Esophagus squamous epithelium (tissue), 5 donors: Measurements from ENCODE around the gene POU6F2. TPM values are rescaled to one million over a fixed set of nuclear protein-coding genes. Genes with fewer than 3 reads are reported as not detected.

Experiments
- DNase-seq: peaks from one replicate; lab custom pipeline; 2025; lab: John Stamatoyannopoulos, UW
- H3K27ac ChIP-seq, 4 donors: fragments of 200-600 bp; sonication (generic); one replicate each; pipeline ENCODE4 v1.5.1; 2016 to 2019; ENCODE audit warnings: mild to moderate bottlenecking in 1 of 4
- H3K27me3 ChIP-seq, 4 donors: fragments of 200-600 bp; sonication (generic); 1 replicate in 3 of 4; 2 replicates in 1 of 4; pipeline versions ENCODE4 v1.5.1 to v1.6.0; 2017 to 2021; ENCODE audit warnings: antibody characterized with exemption in 1 of 4
- H3K36me3 ChIP-seq, 3 donors: fragments of 200-600 bp; sonication (generic); one replicate each; pipeline ENCODE4 v1.5.1; 2016 to 2019
- H3K4me1 ChIP-seq, 3 donors: fragments of 200-600 bp; sonication (generic); one replicate each; pipeline ENCODE4 v1.5.1; 2017 to 2019
- H3K4me3 ChIP-seq, 4 donors: fragments of 200-600 bp; sonication (generic); 1 replicate in 3 of 4; 2 replicates in 1 of 4; pipeline ENCODE4 v1.5.1; 2016 to 2019; ENCODE audit warnings: mild to moderate bottlenecking in 2 of 4, moderate library complexity in 1 of 4
- H3K9me3 ChIP-seq, 3 donors: fragments of 200-600 bp; sonication (generic); one replicate each; pipeline ENCODE4 v1.5.1; 2016 to 2019
- CTCF ChIP-seq, 6 experiments: fragments of 450-650 bp in 4 of 6; fragments of 200-600 bp in 2 of 6; sonication (generic) in 2 of 6; IDR thresholded peaks; one replicate each; pipeline ENCODE4 v1.5.1; 2016 to 2019; ENCODE audit warnings: antibody characterized with exemption in 6 of 6, mild to moderate bottlenecking in 4 of 6, moderate library complexity in 4 of 6
- POLR2A ChIP-seq, 4 donors: fragments of 450-650 bp; IDR thresholded peaks; one replicate each; pipeline ENCODE4 v1.6.1; 2017; ENCODE audit warnings: antibody characterized with exemption in 4 of 4, mild to moderate bottlenecking in 4 of 4, moderate library complexity in 3 of 4
- WGBS, 2 donors: methylation state at CpG; one replicate each; pipeline ENCODE4 v1.1.5; 2018; 5-methylcytosine and 5-hydroxymethylcytosine counted together
- intact Hi-C: fragments of 100-400 bp; cut with DNase I; formaldehyde crosslinking; loops from one replicate; pipeline ENCODE4 v1.15.0; 2022
- total RNA-seq, 4 donors: library from RNA; depleted of rRNA; stranded (reverse); fragments of >200 nt; gene quantifications; one replicate each; pipeline ENCODE4 v1.1.0, GENCODE V29; 2016
- donor health status: DM: yes; HTN: yes; CAD: no.

Gene POU6F2
- total RNA-seq, 4 donors from 2014 or later = 0.76 to 1.6 TPM; not detected in 2

GRCh38 chr7:39356172-39356925, 378.6 kb downstream of the POU6F2 start:
- intact Hi-C loops = no loop called here
- 71 to 79% methylated on average over 7 of the region's 7 CpGs for WGBS, 2 donors
- Histone ChIP-seq H3K4me1 (peaks cover 0 to 22% (median 3%) of the 10 kb centered on the region in 3 donors), H3K9me3 (no peaks in the 10 kb centered on the region), H3K4me3 (no peak overlapping the region), H3K27me3 (peaks cover 0 to 10% (median 0%) of the 10 kb centered on the region in 4 donors), H3K36me3 (no peaks in the 10 kb centered on the region), H3K27ac (no peak overlapping the region)
- no peak for DNase-seq
- TF ChIP-seq CTCF (IDR thresholded peaks at IDR 0.05) = no peak
- TF ChIP-seq POLR2A (IDR thresholded peaks at IDR 0.05) = no peak

GRCh38 chr7:39357648-39358047, 379.9 kb downstream of the POU6F2 start:
- intact Hi-C loops = no loop called here
- DNase-seq = no peak
- peaks cover 0 to 21% (median 0%) of the 10 kb centered on the region in 4 donors for H3K27me3 ChIP-seq
- peaks cover 0 to 22% (median 3%) of the 10 kb centered on the region in 3 donors for H3K4me1 ChIP-seq
- no peaks in the 10 kb centered on the region for H3K36me3 ChIP-seq
- no peaks in the 10 kb centered on the region for H3K9me3 ChIP-seq
- TF ChIP-seq POLR2A (IDR thresholded peaks at IDR 0.05) = no peak
- no peak for TF ChIP-seq CTCF (IDR thresholded peaks at IDR 0.05)
- H3K4me3 ChIP-seq = no peak overlapping the region
- WGBS, 2 donors = 24% methylated on average over 3 of the region's 3 CpGs
- H3K27ac ChIP-seq = no peak overlapping the region

GRCh38 chr7:39360038-39360437, 382.3 kb downstream of the POU6F2 start:
- Histone ChIP-seq H3K4me1 (peaks cover 0 to 5% (median 0%) of the 10 kb centered on the region in 3 donors), H3K4me3 (no peak overlapping the region), H3K27ac (no peak overlapping the region), H3K9me3 (no peaks in the 10 kb centered on the region), H3K27me3 (peaks cover 0 to 22% (median 0%) of the 10 kb centered on the region in 4 donors), H3K36me3 (no peaks in the 10 kb centered on the region)
- TF ChIP-seq POLR2A (IDR thresholded peaks at IDR 0.05) = no peak
- no peak for TF ChIP-seq CTCF (IDR thresholded peaks at IDR 0.05)
- 55 to 56% methylated on average over 4 of the region's 4 CpGs for WGBS, 2 donors
- intact Hi-C loops = no loop called here
- DNase-seq = no peak

GRCh38 chr7:39360766-39361165, 383.1 kb downstream of the POU6F2 start:
- WGBS, 2 donors = 82 to 91% methylated on average over 1 of the region's 1 CpG
- intact Hi-C loops = no loop called here

More at GRCh38 chr7:39360766-39361165, 383.1 kb downstream of the POU6F2 start:
- peaks cover 0 to 3% (median 0%) of the 10 kb centered on the region in 3 donors for H3K4me1 ChIP-seq
- DNase-seq = no peak
- H3K9me3 ChIP-seq = no peaks in the 10 kb centered on the region
- no peaks in the 10 kb centered on the region for H3K36me3 ChIP-seq
- H3K4me3 ChIP-seq = no peak overlapping the region
- peaks cover 0 to 22% (median 0%) of the 10 kb centered on the region in 4 donors for H3K27me3 ChIP-seq
- no peak overlapping the region for H3K27ac ChIP-seq
- TF ChIP-seq POLR2A (IDR thresholded peaks at IDR 0.05) (no peak), CTCF (IDR thresholded peaks at IDR 0.05) (no peak)
